SU-DHL-6 (cell line): ENCODE measurements around the gene CBFB.

Source experiments
- CTCF ChIP-seq: fragments of 200-600 bp; sonication (generic); IDR thresholded peaks from one replicate; pipeline ENCODE4 v1.5.1; 2017; ENCODE audit warnings: antibody characterized with exemption, mild to moderate bottlenecking, low read length, moderate library complexity; ENCODE audit not compliant: insufficient read depth, poor library complexity, severe bottlenecking
- EZH2phosphoT487 ChIP-seq: fragments of 200-600 bp; sonication (generic), shearing (Covaris generic); conservative IDR thresholded peaks from 2 replicates; pipeline ENCODE4 v1.6.1; 2018; ENCODE audit warnings: mild to moderate bottlenecking, antibody characterized with exemption, low read length, moderate library complexity, mixed read lengths

- TF ChIP-seq CTCF = no peak
- TF ChIP-seq EZH2phosphoT487 = no peak
Observed at GRCh38 chr16:67040906-67041305, 12.0 kb downstream of the CBFB start.
